HG03025 (cell line): ENCODE results near the gene B3GALNT2.
A peak's percentile ranks its signal among the peaks of the same experiment; 100 is the strongest.
"Not testable (repeated sequence)": the region's sequence is repeated elsewhere in the genome, so short reads cannot be mapped to it uniquely, and the experiment has no call there.

Source experiments
- ATAC-seq: cut with Tn5 transposase; IDR thresholded peaks from one replicate; pipeline ENCODE4 v1.9.1; 2021; ENCODE audit warnings: mild to moderate bottlenecking, moderate library complexity; ENCODE audit not compliant: unreplicated experiment, low FRiP score

B3GALNT2 gene

DNA sequence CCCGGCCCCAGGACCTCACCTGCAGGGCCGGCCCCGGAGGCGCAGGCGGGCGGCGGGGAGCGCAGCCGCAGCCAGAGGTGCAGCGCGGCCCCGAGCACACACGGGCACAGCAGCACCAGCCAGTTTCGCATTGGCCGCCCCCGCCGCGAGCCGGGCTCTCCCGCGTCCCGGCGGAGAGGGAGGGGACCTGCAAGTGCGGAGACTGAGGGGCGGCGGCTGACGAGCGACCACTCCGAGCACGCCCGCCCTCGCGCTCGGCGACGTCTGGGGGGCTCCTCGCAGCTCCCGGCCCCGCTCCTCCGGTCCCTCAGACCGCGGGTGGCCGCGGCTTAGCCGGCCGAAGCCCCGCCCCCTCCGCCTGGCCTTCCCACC, at the start of gene B3GALNT2:
Gene B3GALNT2 (minus strand): TSS at position 331 of the 372 bp plus-strand sequence. CDS start 200 bp downstream, at position 131.
- ATAC-seq: peak; percentile 52

DNA sequence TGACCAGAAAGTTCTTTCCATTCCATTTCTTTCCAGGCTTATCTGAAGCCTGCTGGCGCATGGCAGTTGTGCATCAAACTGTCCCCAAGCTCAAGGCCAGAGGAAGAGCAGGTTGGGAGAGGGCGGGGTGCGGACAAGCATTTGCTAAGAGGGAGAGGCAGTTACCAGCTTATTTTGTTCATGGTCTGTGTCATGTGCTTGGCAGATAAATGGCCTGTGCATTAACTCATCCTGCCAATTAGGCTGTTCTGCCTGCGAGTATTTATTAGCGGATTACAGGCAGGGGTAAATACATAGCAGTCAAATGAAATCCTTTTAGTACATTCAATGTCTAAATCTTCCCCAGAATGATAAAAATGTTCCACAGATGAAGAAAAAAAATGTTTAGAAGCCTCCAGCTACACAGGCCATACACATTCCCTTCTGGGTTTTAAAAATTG, 48.9 kb upstream of the B3GALNT2 start:
- no peak for ATAC-seq

DNA sequence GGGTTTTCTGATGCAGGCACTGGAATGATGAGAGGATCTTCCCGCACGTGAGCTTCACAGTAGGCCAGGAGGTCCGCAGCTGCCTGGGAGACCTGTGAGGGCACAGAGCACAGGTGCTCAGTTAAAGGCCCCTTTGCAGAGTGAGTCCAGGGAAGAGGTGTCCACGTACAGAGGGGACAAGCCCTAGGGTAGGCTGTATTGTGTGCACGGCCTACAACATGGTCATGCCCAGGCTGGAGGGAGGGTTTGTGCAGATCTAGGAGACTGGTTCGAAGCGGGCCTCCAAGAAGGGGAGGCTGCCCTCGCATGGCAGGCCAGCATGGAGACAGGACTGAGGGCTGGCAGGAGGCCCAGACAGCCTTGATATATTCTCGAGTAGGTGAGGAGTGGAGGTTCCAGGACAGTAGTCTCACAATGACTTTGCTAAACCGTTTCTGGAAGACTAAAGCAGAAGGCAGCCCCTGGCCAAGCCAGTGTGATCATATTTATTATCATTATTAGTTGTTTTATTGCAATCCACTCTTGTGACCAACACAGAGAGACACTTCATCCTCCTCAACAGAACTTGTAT, 48.0 kb upstream of the B3GALNT2 start:
- ATAC-seq: no peak

DNA sequence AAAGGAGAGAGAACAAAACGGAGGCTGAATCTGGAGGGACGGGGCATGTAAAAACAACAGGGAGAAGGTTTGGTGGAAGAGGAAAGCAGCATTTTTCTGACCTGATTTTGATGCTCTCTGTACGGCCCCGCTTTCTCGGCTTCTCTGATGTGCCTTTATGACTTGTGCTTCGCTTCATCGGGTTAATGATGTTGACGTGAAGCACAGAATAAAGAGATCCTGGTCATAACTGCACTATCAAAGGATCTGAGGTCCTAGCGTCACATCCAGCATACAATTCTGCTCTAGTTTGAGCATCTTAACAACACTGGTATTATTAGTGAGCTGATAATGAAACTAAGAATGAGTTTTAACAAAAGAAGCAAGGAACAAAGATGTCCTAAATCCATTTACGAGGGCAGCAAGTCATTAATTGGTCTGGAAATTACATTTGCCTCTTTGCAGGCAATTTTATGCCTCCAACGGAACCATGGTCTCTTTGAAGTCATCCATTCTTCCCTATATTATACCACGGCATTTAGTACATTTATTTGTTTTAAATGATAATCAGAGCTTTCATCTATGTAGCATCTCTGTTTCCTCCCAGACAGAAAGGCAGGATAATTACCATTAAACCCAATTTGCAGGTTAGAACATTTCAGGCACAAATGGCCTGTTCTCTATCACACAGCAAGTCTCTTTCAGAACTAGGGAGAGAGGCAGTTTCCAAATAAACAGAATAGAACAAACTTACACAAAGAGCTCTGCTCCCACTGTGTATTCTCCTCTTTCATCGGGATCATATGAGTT, 45.3 kb upstream of the B3GALNT2 start:
- ATAC-seq: no peak

DNA sequence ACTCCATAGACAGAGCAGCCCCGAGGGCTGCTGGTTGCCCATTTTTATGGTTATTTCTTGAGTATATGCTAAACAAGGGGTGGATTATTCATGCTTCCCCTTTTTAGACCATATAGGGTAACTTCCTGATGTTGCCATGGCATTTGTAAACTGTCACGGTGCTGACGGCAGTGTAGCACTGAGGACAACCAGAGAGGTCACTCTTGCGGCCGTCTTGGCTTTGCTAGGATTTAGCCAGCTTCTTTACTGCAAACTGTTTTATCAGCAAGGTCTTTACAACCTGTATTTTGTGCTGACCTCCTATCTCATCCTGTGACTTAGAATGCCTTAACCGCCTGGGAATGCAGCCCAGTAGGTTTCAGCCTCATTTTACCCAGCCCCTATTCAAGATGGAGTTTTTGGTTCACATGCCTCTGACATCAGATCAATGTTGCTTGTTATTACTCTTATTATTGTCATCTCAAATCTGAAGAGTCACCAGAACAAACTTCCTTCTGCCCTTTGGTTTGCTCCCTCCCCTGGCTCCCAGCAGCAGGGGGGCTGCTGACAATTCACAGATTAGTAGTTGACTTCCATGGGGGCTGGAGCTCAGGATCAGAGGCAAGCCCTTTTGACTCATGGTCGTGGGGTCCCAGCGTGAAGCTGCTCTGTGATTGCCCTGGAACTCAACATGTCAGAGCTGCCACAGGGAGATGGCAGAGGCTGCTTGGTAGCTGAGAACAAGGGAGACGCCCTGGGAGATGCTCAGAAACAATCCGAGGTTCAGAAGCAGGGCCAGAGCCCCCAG, 42.3 kb upstream of the B3GALNT2 start:
- not testable (repeated sequence) for ATAC-seq

DNA sequence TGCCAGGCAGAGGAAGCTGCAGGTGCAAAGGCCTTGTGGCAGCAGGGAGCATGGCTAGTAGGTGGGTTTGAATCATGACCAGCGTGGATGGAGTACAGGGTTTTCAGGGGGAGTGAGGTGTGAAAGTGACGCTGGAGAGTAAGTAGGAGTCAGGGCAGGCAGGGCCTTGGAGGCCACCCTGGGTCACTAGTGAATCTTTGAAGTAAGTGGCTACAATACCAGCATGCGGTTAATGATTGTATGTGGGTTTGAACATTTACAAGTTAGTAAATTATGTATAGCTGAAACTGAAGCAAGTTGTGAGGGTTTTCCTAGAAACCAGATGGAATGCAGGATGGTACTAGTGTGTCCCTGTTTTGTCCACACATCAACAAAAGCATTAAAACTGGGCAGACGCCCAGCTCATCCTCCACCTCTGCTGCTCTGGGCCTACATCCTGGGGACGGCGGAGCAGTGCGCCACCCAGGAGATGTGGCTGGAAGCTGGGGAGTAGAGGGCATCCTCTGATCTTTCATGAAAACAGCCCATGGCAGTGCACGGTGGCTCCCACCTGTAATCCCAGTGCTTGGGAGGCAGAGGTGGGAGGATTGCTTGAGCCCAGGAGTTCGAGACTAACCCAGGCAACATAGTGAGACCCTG, 41.2 kb upstream of the B3GALNT2 start:
- no peak for ATAC-seq

DNA sequence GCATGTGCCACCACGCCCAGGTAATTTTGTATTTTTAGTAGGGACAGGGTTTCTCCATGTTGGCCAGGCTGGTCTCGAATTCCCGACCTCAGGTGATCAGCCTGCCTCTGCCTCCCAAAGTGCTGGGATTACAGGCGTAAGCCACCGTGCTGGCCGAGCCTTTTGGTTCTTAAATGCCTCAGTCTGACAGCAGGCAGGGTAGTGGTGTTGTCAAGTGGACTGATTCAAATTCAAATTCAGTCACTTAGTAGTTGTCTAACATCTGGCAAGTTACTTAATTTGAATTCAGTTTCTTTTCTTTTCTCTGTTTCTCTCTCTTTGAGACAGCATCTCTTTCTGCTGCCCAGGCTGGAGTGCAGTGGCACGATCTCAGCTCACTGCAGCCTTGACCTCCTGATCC, 38.6 kb upstream of the B3GALNT2 start:
- ATAC-seq: not testable (repeated sequence)

- ATAC-seq: no peak
Observed at GRCh38 chr1:235533476-235534168, 29.4 kb upstream of the B3GALNT2 start.

DNA sequence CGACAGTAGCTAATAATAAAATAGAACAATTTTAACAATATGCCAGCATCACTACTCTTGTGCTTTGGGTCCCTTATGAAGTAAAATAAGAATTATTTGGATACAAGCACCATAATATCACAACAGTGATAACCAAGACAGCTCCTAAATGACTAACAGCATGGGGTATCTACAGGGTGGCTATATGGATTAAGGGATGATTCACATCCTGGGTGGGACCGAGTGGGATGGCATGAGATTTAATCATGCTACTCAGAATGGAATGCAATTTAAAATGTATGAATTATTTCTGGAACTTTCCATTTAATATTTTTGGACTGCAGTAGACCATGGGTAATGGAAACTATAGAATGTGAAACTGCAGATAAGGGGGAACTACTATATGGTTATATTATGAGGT, 28.1 kb upstream of the B3GALNT2 start:
- no peak for ATAC-seq

GRCh38 chr1:235527196-235527814, 23.1 kb upstream of the B3GALNT2 start:
- no peak for ATAC-seq

DNA sequence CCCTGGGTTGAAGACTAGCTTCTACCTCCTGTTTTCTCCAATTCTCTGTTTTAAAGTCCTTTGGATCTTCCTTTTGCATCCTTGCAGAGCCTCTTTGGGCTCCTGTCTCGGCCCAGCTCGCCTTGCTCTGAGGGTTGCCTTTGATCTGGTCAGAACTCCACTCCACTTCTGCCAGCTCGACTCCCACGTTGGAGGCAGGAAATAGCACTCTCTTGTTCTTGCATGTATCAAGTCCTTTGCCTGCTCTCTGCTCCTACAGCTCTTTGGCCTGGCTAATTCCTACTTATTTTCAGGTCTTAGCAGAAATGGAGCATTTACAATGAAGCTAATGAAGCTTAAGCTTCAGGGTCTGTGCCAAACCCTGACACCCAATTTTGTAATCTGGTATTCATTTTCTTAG, 21.1 kb upstream of the B3GALNT2 start:
- ATAC-seq: no peak

GRCh38 chr1:235516862-235517446, 12.7 kb upstream of the B3GALNT2 start:
- no peak for ATAC-seq

DNA sequence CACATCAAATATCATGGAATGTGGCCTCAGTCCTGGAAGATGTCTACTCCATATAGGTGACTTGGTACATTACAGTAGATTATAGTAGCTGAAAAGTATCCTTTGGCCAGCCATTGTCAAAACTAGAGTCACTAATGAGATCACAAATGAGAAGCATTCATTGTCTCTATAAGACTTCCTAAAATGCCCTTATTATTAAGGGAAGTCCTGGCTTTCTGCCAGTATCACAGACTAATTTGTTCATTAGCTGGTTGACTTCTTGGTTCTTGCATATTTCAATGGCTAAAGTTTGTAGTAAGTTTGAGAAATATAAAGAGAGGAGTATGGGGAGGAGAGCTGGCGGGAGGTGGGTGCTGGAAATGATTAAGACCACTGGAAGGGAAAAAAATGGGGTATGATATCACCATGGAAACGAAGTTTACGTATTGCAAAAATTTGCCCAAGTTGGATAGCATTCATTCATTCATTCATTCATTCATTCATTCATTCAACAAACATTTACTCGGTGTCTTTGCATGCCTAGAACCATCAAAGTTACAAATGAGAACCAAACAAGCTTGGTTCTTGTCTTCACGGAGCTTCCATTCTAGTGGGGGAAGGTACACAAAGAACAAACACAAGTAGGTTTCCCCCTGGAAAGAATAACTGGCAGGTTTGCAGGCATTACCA, 11.7 kb upstream of the B3GALNT2 start:
- no peak for ATAC-seq

- ATAC-seq: no peak
Observed at GRCh38 chr1:235513495-235514366, 9.5 kb upstream of the B3GALNT2 start.

GRCh38 chr1:235511470-235512240, 7.4 kb upstream of the B3GALNT2 start:
- ATAC-seq: no peak

DNA sequence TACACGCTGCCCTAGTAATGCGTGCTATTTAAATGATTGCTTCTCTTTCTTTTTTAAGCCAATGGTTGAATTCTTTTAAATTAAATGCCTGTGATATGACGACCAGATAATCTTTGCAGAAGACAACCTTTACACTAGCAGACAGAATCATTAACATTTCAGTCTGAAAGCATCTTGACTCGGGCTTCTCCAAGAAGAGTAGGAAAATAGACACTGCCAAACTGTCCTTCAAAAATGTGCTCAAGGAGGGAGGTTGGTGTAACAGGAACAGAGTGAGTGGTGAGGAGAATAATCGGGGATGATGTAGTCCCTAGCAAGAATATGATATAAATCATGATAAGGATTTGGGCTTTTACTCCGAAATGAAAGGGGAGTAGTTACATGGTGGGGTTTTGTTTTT, 6.6 kb upstream of the B3GALNT2 start:
- ATAC-seq: no peak

DNA sequence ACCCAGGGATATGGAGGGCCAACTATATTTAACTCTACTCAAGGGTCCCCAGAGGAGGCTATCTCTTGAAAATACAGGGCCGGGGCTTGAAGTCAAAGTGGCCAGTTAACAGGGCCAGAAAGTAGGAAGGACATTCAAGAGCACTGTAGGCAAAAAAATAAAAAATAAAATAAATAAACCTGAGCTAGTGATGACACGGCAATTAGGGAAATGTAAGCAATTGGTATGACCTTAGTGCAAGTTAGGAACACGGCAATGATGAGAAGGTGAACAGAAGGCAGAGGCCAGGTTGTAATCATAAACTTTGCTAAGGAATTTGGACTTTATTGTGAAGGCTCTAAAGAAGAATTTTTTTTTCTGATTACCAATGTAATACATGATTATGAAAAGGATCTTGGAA, 3.4 kb upstream of the B3GALNT2 start:
- no peak for ATAC-seq
